CD14-positive monocyte (primary cell): Measurements from ENCODE around the gene RSPH1. TPM values are rescaled to one million over a fixed set of nuclear protein-coding genes. Genes with fewer than 3 reads are reported as not detected.

Experiments
- DNase-seq, 3 donors: peaks; one replicate each; pipeline ENCODE4 v3.0.0-alpha.2; 2011 to 2022
- H2AFZ ChIP-seq: 2 replicates; pipeline ENCODE4 v1.6.0; 2012; ENCODE audit warnings: mild to moderate bottlenecking, low read depth, low read length, inconsistent platforms; ENCODE audit not compliant: insufficient read depth, poor library complexity, severe bottlenecking
- H3K27ac ChIP-seq, 2 donors: 1 replicate in 1 of 2; 2 replicates in 1 of 2; pipeline ENCODE4 v1.5.1; 2012 to 2013; ENCODE audit warnings: low read length in 2 of 2, control low read depth in 1 of 2, inconsistent platforms in 1 of 2, low read depth in 1 of 2, mild to moderate bottlenecking in 1 of 2
- H3K27me3 ChIP-seq, 2 donors: one replicate each; pipeline versions ENCODE4 v1.6.0 to v1.6.1; 2011 to 2013; ENCODE audit warnings: low read length in 2 of 2; ENCODE audit not compliant: control insufficient read depth in 2 of 2, insufficient read depth in 2 of 2
- H3K36me3 ChIP-seq, 2 donors: replicated peaks in 1 of 2; 1 replicate in 1 of 2; 2 replicates in 1 of 2; pipeline versions ENCODE4 v1.5.1 to v1.6.1; 2012 to 2013; ENCODE audit warnings: low read length in 2 of 2, control low read depth in 1 of 2, inconsistent platforms in 1 of 2, mild to moderate bottlenecking in 1 of 2; ENCODE audit not compliant: insufficient read depth in 2 of 2, control insufficient read depth in 1 of 2
- H3K4me1 ChIP-seq, 2 donors: 1 replicate in 1 of 2; 2 replicates in 1 of 2; pipeline versions ENCODE4 v1.5.1 to v1.6.1; 2012 to 2013; ENCODE audit warnings: low read length in 2 of 2, control low read depth in 1 of 2, inconsistent platforms in 1 of 2, mild to moderate bottlenecking in 1 of 2, moderate library complexity in 1 of 2; ENCODE audit not compliant: insufficient read depth in 2 of 2, control insufficient read depth in 1 of 2
- H3K4me2 ChIP-seq: replicated peaks from 2 replicates; pipeline ENCODE3; 2012; ENCODE audit warnings: low read length, moderate library complexity, mild to moderate bottlenecking; ENCODE audit not compliant: poor library complexity, severe bottlenecking; ENCODE audit errors: extremely low read depth
- H3K4me3 ChIP-seq, 3 experiments: fragments of 200-600 bp in 1 of 3; sonication (generic) in 1 of 3; replicated peaks in 1 of 3; 1 replicate in 2 of 3; 2 replicates in 1 of 3; pipeline ENCODE4 v1.5.1; 2011 to 2013; ENCODE audit warnings: low read length in 3 of 3, mild to moderate bottlenecking in 3 of 3, control low read depth in 2 of 3, low read depth in 2 of 3, inconsistent platforms in 1 of 3, moderate library complexity in 1 of 3
- H3K79me2 ChIP-seq: 2 replicates; pipeline ENCODE4 v1.6.0; 2012; ENCODE audit warnings: mild to moderate bottlenecking, control low read depth, inconsistent platforms, low read length, moderate library complexity; ENCODE audit not compliant: insufficient read depth
- H3K9ac ChIP-seq: 2 replicates; pipeline ENCODE4 v1.6.0; 2017; ENCODE audit warnings: low read length, mild to moderate bottlenecking; ENCODE audit not compliant: insufficient read depth, poor library complexity, severe bottlenecking
- H3K9me3 ChIP-seq, 2 donors: replicated peaks in 1 of 2; 1 replicate in 1 of 2; 2 replicates in 1 of 2; pipeline versions ENCODE4 v1.5.1 to v1.6.1; 2012 to 2013; ENCODE audit warnings: low read length in 2 of 2, control low read depth in 1 of 2; ENCODE audit not compliant: control insufficient read depth in 1 of 2, insufficient read depth in 1 of 2
- H4K20me1 ChIP-seq: 2 replicates; pipeline ENCODE4 v1.6.0; 2012; ENCODE audit warnings: mild to moderate bottlenecking, low read length, control low read depth, moderate library complexity; ENCODE audit not compliant: insufficient read depth
- H3K27ac Mint-ChIP-seq, 7 donors: one replicate each; pipeline ENCODE4 v1.8.0; 2020; ENCODE audit warnings: mild to moderate bottlenecking in 7 of 7, mixed read lengths in 7 of 7, moderate library complexity in 6 of 7, inconsistent platforms in 2 of 7
- H3K27me3 Mint-ChIP-seq, 3 donors: one replicate each; pipeline ENCODE4 v1.8.0; 2021 to 2022; ENCODE audit warnings: low read depth in 3 of 3, mild to moderate bottlenecking in 3 of 3, mixed read lengths in 3 of 3, moderate library complexity in 3 of 3, inconsistent platforms in 1 of 3
- H3K36me3 Mint-ChIP-seq, 2 donors: one replicate each; pipeline ENCODE4 v1.8.0; 2020; ENCODE audit warnings: mixed read lengths in 2 of 2, inconsistent platforms in 1 of 2, mild to moderate bottlenecking in 1 of 2
- H3K4me1 Mint-ChIP-seq: one replicate; pipeline ENCODE4 v1.8.0; 2020; ENCODE audit warnings: mild to moderate bottlenecking, mixed read lengths
- H3K4me3 Mint-ChIP-seq, 2 donors: one replicate each; pipeline ENCODE4 v1.8.0; 2020; ENCODE audit warnings: mild to moderate bottlenecking in 2 of 2, mixed read lengths in 2 of 2, moderate library complexity in 1 of 2
- H3K9me3 Mint-ChIP-seq, 7 donors: one replicate each; pipeline ENCODE4 v1.8.0; 2020 to 2022; ENCODE audit warnings: mixed read lengths in 7 of 7, mild to moderate bottlenecking in 6 of 7, moderate library complexity in 6 of 7, inconsistent platforms in 2 of 7
- WGBS: methylation state at CpG from one replicate; pipeline ENCODE4 v1.1.5; 2013; ENCODE audit warnings: missing lambda C conversion rate; ENCODE audit not compliant: insufficient coverage; 5-methylcytosine and 5-hydroxymethylcytosine counted together
- intact Hi-C, 2 donors: fragments of 100-400 bp; cut with micrococcal nuclease; formaldehyde crosslinking; loops; one replicate each; pipeline versions ENCODE4 v1.15.0 to v1.15.1; 2023
- polyA plus RNA-seq, 3 donors: library from polyadenylated mRNA; depleted of rRNA in 1 of 3; unstranded in 2 of 3; stranded (reverse) in 1 of 3; fragments of 300-500 nt in 2 of 3; fragments of >200 nt in 1 of 3; fragmentation: Illumina TruSeq in 2 of 3; gene quantifications; 1 replicate in 2 of 3; 2 replicates in 1 of 3; pipeline ENCODE4 v1.2.3, GENCODE V29; 2012 to 2021
- TF ChIP-seq, protein P1 (sequence below): fragments of 200-600 bp; IDR thresholded peaks from one replicate; pipeline ENCODE4 v1.8.0; 2022; ENCODE audit warnings: antibody characterized with exemption, mild to moderate bottlenecking

The RSPH1 gene
- polyA plus RNA-seq, 3 donors, result 0.03 TPM; not detected in 2

DNA sequence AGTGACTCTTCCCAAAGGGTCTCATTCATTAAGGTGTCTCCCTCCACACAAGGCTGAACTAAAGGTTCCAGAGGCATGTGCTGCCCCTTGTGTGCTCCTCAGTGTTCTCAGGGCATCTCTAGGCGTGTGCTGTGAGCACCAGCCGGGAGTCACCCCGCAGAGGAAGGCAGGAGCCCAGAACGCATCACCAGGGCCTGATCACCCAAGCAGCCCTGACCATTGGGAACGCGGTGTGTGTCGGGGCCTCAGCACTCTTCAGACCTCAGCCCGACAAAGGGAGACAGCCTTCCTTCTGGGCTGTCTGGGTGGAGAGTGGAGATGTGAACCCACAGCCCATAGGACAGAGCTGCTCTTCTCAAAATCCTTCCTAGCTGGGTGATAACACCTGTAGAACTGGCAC lies 26.7 kb upstream of the RSPH1 start:
- no peak overlapping the region for H3K4me2 ChIP-seq
- H3K27me3 ChIP-seq, result no peaks in the 10 kb centered on the region
- H3K36me3 Mint-ChIP-seq, result peaks cover 68 to 87% of the 10 kb centered on the region in 2 donors
- peaks cover 0 to 3% (median 0%) of the 10 kb centered on the region in 3 donors for H3K27me3 Mint-ChIP-seq
- H2AFZ ChIP-seq, result no peak overlapping the region
- H3K79me2 ChIP-seq, result no peaks in the 10 kb centered on the region
- intact Hi-C loops, result loop anchor here in 1 of 2 donors (10.0 kb wide), 1 partner anchor 218 kb away; no protein-coding TSS in a partner anchor
- H3K36me3 ChIP-seq, result peaks cover 32 to 74% of the 10 kb centered on the region in 2 donors
- peaks cover 27% of the 10 kb centered on the region for H3K4me1 Mint-ChIP-seq
- H3K9ac ChIP-seq, result no peak overlapping the region
- no peak overlapping the region for H3K4me3 Mint-ChIP-seq
- peaks cover 21 to 25% of the 10 kb centered on the region in 2 donors for H3K4me1 ChIP-seq
- no peak overlapping the region for H3K27ac ChIP-seq
- WGBS, result 100% methylated on average over 4 of the region's 8 CpGs
- H3K4me3 ChIP-seq, result no peak overlapping the region
- no peaks in the 10 kb centered on the region for H4K20me1 ChIP-seq
- no peaks in the 10 kb centered on the region for H3K9me3 Mint-ChIP-seq
- H3K9me3 ChIP-seq, result no peaks in the 10 kb centered on the region
- TF ChIP-seq, protein P1, sequence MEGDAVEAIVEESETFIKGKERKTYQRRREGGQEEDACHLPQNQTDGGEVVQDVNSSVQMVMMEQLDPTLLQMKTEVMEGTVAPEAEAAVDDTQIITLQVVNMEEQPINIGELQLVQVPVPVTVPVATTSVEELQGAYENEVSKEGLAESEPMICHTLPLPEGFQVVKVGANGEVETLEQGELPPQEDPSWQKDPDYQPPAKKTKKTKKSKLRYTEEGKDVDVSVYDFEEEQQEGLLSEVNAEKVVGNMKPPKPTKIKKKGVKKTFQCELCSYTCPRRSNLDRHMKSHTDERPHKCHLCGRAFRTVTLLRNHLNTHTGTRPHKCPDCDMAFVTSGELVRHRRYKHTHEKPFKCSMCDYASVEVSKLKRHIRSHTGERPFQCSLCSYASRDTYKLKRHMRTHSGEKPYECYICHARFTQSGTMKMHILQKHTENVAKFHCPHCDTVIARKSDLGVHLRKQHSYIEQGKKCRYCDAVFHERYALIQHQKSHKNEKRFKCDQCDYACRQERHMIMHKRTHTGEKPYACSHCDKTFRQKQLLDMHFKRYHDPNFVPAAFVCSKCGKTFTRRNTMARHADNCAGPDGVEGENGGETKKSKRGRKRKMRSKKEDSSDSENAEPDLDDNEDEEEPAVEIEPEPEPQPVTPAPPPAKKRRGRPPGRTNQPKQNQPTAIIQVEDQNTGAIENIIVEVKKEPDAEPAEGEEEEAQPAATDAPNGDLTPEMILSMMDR, result no peak
- DNase-seq, result no peak
- H3K27ac Mint-ChIP-seq, result no peak overlapping the region

GRCh38 chr21:42522271-42522670 lies 26.2 kb upstream of the RSPH1 start:
- peaks cover 22% of the 10 kb centered on the region for H3K4me1 Mint-ChIP-seq
- intact Hi-C loops, result loop anchor here in 1 of 2 donors (10.0 kb wide), 1 partner anchor 217 kb away; no protein-coding TSS in a partner anchor
- no peak for DNase-seq
- peaks cover 4% of the 10 kb centered on the region for H3K79me2 ChIP-seq
- H3K4me3 Mint-ChIP-seq, result no peak overlapping the region
- H4K20me1 ChIP-seq, result peaks cover 3% of the 10 kb centered on the region
- H3K4me2 ChIP-seq, result no peak overlapping the region
- H3K27me3 Mint-ChIP-seq, result peaks cover 0 to 3% (median 0%) of the 10 kb centered on the region in 3 donors
- H3K27me3 ChIP-seq, result no peaks in the 10 kb centered on the region
- H3K27ac ChIP-seq, result no peak overlapping the region
- no peak overlapping the region for H3K4me3 ChIP-seq
- no peak overlapping the region for H3K9ac ChIP-seq
- peaks cover 32 to 79% of the 10 kb centered on the region in 2 donors for H3K36me3 ChIP-seq
- no peaks in the 10 kb centered on the region for H3K9me3 ChIP-seq
- H3K4me1 ChIP-seq, result peaks cover 16 to 20% of the 10 kb centered on the region in 2 donors
- 90% methylated on average over 6 of the region's 14 CpGs for WGBS
- H2AFZ ChIP-seq, result no peak overlapping the region
- TF ChIP-seq, protein P1, result no peak
- no peaks in the 10 kb centered on the region for H3K9me3 Mint-ChIP-seq
- H3K27ac Mint-ChIP-seq, result no peak overlapping the region
- peaks cover 70 to 92% of the 10 kb centered on the region in 2 donors for H3K36me3 Mint-ChIP-seq
